ENCODE results near the gene OR1B1.
"Not testable (repeated sequence)": the region's sequence is repeated elsewhere in the genome, so short reads cannot be mapped to it uniquely, and the experiment has no call there.

Gene OR1B1

DNA sequence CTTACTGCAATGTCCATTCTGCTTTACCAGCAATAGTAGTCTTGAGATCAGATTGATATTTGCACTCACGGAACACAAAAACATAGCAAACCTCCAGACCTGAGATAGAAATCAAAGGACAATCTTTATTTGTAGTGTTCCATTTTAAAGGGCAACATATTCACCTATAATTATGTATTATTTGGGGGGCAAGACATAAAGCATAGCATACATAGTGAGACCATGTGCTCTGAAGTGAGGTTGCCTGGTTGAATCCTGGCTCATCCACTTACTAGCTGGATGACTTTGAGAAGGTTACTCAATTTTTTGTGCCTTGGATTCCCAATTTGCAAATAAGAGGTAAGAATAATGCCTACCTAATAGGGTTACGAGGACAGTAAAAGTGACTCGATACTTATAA lies at the start of gene OR1B1:
Gene OR1B1, minus strand, starts transcription at position 101 of the 400 bp plus-strand sequence.
- FAIRE-seq (no peak), DNase-seq (ENCODE audit: insufficient read length, low spot score) (no peak)

DNA sequence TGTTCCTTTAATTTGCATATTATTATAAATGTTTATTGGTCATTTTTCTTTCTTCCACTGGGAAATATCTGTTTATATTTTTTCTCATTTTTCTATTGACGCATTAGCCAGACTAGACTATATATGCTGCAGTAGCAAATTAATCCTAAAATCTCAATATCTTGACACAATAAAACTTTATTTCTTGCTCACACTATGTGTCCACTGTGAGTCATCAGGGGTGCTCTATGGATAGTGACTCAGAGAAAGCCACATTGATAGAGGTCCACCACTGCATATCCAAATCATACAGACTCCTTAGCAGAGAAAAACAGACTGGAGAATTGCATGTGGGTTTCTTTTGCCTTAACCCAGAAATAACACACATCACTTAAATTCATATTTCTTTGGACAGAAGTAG lies 38.3 kb upstream of the OR1B1 start:
- no peak for FAIRE-seq
- DNase-seq (ENCODE audit: insufficient read length, low spot score): no peak

DNA sequence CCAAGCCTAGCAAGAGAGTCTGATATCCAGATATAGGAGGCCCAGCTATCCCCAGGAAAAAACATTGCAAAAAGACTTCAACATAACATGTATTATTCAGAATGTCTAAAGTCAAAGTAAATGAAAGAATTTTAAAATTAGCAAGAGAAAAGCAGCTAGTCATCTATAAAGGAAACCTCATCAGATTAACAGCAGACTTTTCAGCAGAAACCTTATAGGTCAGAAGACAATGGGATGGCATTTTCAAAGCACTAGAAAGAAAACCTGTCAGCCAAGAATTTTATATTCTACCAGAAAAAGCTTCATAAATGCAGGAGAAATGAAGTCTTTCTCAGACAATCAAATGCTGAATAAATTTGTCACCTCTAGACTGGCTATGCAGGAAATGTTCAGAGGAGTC lies 27.4 kb upstream of the OR1B1 start:
- DNase-seq (ENCODE audit: insufficient read length, low spot score) (no peak), FAIRE-seq (no peak)

DNA sequence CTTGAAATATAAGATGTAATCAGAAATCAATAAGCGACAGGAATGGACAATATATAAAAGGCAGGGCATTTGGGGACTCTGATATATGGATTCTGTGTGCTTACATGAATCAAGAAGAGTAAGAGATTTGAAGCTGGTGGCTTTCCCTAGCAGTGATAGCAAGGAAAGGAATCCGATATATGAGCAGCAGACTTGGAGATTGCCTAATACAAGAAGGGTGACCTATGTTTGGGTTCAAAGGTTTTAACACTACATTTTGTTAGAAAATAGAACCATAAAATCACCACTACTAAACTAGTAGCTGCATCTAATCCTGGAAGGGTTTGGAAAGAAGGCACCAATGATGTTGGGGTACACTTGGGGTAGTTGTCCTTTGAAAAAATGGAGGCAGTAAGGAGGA lies 15.1 kb upstream of the OR1B1 start:
- no peak for FAIRE-seq
- DNase-seq (ENCODE audit: insufficient read length, low spot score): no peak

DNA sequence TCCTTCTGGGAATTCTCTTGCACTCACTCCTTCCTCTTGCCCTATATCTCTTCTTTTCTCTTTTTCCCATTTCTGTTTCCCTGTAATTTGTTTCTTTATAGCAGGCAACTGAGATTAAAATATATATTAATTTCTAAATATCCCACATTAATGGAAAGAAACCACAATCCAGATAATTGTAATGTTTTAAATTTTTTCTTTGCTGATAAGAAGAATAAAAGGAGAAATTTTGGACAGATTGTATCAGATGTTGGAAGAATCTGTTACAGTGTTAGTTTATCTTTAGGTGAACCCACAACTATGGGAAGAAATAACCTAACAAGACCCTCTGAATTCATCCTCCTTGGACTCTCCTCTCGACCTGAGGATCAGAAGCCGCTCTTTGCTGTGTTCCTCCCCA lies 4.0 kb upstream of the OR1B1 start, which contains the start of gene OR1L1:
Gene OR1L1, plus strand, starts transcription at position 301 of the 400 bp plus-strand sequence. Its CDS starts 0 bp downstream, at position 301.
- FAIRE-seq (no peak), DNase-seq (ENCODE audit: insufficient read length, low spot score) (no peak)

DNA sequence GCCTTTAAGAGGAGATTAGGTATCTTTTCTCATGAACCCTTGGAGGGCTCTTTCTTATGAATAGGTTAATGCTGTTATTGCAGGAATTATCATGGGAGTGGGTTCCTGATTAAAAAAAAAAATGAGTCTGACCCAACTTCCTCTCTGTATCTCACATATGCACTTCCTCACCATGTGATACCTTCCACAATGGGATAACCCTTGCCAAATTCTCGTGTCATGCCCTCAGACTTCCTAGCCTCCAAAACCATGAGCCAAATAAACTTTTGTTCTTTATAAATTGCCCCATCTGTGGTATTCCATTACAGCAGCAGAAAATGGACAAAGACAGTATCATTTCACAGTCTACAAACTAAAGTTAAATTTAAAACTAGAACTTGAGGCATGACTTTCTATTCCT lies 1.0 kb downstream of the OR1B1 start:
- FAIRE-seq (no peak), DNase-seq (ENCODE audit: insufficient read length, low spot score) (no peak)

DNA sequence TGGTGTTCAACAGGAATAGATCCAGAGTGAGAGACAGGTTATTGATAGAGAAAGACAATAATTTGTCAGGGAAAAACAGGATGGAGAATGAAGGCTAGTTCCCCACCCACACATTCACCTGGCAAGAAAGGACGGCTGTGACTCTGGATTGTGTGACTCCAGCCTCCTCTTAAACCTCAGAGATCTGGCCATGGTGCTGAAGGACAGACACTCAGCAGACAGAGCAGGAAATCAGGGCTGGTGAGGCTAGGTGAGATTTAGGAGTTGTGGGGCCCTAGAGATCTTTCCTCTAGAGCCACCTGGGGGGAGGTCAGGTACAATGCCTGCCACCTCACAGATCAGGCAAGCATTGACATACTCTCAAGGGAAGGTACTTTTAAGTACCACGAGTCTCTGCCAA lies 15.2 kb downstream of the OR1B1 start:
- no peak for DNase-seq (ENCODE audit: insufficient read length, low spot score)
- no peak for FAIRE-seq

DNA sequence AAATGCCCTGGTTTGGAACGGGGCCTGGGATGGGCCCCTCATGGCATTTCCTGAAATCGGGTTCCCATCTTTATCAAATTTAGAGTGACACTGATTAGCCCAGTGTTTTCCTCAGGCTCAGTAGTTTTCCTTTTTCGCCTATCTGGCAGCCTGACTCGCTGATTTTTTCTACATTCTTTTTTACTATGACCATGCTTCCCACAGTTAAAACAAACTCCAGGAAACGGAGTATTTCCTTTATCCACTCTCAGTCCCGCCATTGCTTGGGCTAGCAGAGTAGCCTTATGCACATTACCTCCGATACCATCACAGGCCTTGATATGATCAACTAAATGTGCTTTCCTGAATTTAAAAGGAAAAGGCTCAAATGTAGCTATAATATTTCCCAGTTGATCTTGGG lies 37.4 kb downstream of the OR1B1 start:
- no peak for FAIRE-seq
- no peak for DNase-seq (ENCODE audit: insufficient read length, low spot score)

DNA sequence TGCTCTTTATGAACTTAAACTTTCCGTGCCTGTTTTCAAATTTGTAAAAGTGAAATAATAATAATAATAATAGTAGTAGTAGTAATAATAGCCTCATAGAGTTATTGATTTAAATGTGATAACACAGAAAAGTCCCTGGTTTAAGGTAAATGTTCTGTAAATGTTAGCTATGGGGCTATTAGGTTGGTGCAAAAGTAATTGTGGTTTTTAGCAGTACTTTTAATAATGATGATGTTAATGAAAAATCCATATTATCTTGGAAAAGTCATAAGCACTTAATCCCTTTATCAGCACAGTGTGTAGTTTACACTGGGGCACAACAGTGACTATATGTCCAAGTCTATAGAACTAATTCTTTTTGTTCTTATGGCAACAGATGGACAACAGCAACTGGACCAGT lies 43.1 kb downstream of the OR1B1 start, which contains the start of gene OR1Q1:
Gene OR1Q1, plus strand, starts transcription at position 377 of the 400 bp plus-strand sequence. Its CDS starts 0 bp downstream, at position 377.
- DNase-seq (ENCODE audit: insufficient read length, low spot score) (no peak), FAIRE-seq (no peak)

DNA sequence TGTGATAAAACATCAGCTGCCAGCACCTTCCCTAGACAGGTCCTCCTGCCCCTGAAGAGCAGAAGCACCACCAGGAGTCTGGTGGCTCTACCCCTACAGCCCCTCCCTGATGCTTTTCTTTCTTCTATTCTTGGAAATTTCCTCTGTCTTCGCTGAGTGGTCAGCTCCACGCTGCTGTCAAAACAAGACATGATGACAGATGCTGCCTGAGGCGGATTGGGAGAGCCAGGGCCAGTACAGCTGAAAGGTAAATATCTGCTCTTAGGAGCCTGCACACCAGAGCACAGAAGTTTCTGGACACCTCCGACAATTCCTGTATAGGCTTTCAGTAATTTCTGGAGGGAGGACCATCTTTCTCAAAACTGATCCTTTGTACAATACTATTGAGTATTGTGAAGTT lies 47.6 kb downstream of the OR1B1 start:
- DNase-seq (ENCODE audit: insufficient read length, low spot score): no peak

DNA sequence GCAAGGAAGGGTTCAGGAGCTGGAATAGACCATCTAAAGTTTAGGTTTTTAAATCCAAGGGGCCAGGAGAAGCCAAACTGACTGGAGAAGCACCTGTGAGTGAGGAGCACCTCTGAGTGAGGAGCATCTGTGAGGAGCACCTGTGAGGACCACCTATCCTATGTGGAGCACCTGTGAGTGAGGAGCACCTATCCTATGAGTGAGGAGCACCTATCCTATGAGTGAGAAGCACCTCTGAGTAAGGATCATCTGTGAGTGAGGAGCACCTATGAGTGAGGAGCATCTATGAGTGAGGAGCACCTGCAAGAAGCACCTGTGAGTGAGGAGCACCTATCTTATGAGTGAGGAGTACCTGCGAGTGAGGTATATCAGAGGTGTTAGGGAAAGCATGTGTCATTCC lies 50.8 kb downstream of the OR1B1 start:
- DNase-seq (ENCODE audit: insufficient read length, low spot score) (no peak), FAIRE-seq (no peak)

More for the DNA sequence above, 47.6 kb downstream of the OR1B1 start:
- FAIRE-seq: no peak

DNA sequence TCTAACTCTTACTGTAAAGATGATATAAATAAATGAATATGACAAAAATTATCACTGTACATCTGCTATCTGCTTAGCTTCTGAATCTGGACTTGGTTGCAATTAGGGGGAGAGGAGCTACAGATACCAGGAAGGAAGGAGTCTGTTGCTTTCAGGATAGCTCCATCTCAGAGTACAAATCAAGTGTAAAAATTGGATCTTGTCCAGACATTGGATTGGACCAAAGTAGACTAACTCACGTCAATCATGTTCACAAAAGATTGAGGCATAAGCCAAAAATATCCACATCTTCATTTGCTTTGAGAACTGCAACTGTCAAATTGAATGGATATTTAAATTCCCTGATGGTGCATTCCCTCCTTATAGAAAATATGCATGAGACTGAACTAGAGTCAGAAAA lies 51.7 kb downstream of the OR1B1 start:
- DNase-seq (ENCODE audit: insufficient read length, low spot score): no peak
- no peak for FAIRE-seq

DNA sequence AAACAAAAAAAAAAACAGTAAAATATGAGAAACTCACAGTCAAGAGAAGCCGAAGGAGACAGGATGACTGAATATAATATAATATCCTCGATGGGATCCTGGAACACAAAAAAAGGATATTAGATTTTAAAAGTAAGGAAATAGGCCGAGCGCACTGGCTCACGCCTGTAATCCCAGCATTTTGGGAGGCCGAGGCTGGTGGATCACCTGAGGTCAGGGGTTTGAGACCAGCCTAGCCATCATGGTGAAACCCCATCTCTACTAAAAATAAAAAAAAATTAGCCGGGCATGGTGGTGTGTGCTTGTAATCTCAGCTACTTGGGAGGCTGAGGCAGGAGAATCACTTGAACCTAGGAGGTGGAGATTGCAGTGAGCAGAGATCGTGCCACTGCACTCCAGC lies 74.1 kb downstream of the OR1B1 start, which contains the start of gene OR1L8:
Gene OR1L8, minus strand, starts transcription at position 101 of the 400 bp plus-strand sequence. CDS start 14,907 bp downstream, outside the sequence.
- FAIRE-seq; DNase-seq (ENCODE audit: insufficient read length, low spot score): not testable (repeated sequence)

DNA sequence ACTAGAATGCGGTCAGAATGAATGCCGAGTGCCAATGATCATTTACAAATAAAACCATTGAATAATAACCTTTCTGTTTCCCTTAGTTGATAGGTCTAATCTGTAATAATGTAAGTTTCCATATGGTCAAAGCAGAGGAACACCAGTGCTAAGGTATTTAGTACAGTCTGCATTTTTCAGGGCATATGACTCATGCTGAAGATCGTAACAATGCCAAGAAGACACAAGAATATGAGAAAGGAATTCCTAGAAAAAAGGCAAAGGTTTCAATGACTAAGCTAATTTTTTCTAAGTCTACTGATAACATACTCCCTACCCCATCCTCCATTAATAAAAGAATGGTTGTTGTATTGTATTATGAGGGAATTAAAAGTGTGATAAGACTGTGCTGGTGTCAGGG lies 77.1 kb downstream of the OR1B1 start:
- FAIRE-seq (no peak), DNase-seq (ENCODE audit: insufficient read length, low spot score) (no peak)

DNA sequence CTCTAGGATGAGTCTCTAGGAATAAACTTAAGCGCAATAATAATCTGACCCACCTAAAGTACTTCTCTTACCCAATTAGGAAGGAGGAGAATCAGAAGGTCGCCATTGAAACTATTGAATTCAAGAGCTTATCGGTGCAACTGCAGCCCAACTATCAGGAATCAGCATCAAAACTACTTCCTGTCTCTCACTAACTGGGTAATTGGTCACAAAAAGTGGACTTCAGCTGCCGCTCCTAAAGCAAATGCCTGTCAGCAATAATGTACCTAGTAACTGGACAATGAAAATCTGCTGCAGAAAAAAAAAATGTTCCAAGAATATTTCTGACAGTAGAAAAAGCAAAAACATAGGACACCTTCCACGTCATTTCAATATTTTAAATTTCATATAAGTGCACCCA lies 77.6 kb downstream of the OR1B1 start:
- FAIRE-seq (no peak), DNase-seq (ENCODE audit: insufficient read length, low spot score) (no peak)

Measured in GM19239 (cell line).